Endometrium (tissue), 2 donors: ENCODE data around the gene OR9Q1.
"Not testable (repeated sequence)": the region's sequence is repeated elsewhere in the genome, so short reads cannot be mapped to it uniquely, and the experiment has no call there.

Experiments used
- FAIRE-seq: peaks from 2 replicates; lab custom pipeline; 2012; peaks lifted over from hg19 to GRCh38; lab: Jason Lieb, UNC
- donor health status: control.
- donor health status: control.

OR9Q1 gene, protein sequence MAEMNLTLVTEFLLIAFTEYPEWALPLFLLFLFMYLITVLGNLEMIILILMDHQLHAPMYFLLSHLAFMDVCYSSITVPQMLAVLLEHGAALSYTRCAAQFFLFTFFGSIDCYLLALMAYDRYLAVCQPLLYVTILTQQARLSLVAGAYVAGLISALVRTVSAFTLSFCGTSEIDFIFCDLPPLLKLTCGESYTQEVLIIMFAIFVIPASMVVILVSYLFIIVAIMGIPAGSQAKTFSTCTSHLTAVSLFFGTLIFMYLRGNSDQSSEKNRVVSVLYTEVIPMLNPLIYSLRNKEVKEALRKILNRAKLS

DNA sequence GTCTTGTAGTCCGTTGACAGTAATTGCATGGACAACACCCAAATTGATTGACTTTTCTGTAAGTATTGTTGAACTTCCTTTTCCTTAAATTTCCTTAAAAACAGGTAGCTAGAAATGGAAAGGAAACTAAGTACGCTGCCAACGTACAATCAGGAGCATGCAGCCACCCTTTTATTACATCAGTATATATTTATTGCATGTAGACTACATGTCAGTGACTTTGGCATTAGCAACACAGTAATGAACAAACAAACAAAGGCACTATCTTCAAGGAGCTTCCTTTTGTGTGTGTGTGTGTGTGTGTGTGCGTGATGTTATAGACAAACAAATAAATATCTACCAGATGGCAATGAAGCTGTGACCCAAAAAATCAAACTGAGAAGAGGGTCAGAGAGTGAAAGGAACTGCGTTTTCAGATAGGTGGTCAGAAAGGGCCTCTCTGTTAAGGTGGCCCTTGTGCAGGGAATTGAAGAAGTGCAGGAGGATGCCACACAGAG lies at the start of gene OR9Q1:
OR9Q1 (plus strand) TSS at position 447 of the 497 bp plus-strand sequence. CDS start 155,564 bp downstream, outside the sequence.
- no peak for FAIRE-seq

DNA sequence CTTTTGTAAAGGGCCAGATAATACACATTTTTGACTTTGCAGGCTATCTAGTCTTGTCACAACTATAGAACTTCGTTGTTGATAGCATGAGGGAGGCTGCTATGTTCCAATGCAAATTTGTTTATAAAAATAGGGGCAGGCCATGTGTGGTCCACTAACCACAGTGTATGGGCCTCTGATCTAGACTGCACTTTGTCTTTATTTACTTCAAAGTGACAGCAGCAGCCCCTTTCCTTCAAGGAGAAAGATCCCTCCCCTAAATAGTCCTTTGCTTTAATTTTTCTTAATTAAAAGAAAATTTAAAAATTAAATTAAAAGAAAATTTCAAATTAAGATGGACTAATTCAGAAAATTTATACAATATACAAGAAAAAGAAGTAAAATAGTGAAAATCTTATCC lies 49.5 kb upstream of the OR9Q1 start:
- FAIRE-seq = peak; percentile 21

GRCh38 chr11:57974848-57975601 lies 48.7 kb upstream of the OR9Q1 start:
- no peak for FAIRE-seq

DNA sequence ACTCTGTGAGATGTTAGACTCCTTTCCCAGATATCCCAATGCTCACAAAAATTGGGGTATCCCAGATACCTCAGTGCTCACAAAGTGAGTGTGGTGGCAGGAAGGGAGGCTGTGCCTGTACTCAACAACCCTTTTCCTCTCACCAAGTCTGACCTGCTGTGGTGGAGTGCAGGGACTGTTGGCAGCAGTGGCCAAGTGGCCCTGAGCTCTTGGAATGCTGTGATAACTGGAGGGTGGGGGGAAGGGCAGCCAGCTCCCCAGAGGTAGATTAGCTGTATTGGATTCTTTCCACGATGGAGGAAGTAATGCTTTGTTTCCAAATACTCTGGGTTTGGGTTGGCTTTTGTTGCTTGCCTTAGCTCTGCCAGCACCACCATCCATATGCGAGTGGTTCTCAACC lies 46.0 kb upstream of the OR9Q1 start:
- FAIRE-seq = no peak

DNA sequence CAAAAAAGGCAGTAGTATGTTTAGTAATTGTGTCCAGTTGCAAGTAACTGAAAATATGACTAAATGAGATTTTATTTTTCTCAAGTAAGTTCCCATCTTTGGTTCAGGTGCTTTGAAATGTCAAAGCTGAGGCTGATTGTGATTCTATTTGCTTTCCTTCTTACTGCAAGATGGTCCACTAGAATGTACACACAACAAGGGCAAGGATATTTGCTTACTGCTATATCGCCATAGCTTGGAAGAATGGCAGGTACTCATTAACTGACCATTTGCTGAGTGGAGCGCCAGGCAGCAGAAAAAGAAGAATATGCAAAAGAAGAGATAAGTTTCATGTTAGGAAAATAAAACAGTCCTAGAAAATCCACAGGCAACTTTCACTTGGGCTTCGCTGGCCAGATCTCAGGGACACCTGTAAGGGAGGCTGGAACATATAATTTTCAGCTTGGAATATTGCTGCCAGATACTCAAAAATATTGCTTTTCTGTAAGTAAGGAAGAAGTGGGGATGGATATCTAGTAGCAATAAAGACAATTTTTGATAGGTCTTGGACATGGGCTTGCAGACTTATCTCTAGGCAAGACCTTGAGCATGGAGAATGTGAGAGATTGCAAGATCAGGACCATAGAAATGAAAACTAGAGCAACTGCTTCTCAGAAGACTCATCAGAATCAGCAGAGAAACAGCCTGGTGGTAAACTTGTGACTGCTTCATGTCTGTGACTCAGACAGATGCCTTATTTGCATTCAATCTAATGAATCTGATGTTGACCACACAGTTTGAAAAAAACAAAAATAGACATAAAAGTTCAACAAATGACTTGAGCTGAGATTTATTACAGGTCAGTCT lies 44.8 kb upstream of the OR9Q1 start:
- no peak for FAIRE-seq

GRCh38 chr11:57979532-57980079 lies 44.1 kb upstream of the OR9Q1 start:
- FAIRE-seq = no peak

GRCh38 chr11:57980201-57980600 lies 43.5 kb upstream of the OR9Q1 start:
- no peak for FAIRE-seq

- no peak for FAIRE-seq
Measured at GRCh38 chr11:57981536-57981935, 42.1 kb upstream of the OR9Q1 start.

DNA sequence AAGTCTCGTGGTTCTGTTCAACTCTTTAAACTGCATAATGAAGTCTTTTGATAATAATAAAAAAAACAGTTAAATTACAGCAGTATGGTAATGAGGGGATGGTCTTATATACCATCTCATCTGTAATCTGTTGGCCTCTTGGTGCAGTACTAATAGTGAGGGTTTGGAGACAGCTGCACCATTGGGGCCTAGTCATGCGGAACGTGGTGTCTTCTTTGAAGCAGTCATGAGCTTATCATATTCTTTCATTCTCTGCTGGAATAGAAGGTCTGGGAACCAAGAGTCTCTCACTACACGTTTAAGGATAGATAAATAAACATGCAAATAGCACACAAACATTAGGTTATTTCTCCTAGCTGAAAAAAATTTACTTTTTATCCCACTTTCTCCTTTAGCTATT lies 40.9 kb upstream of the OR9Q1 start:
- no peak for FAIRE-seq

- FAIRE-seq = no peak
Measured at GRCh38 chr11:57983191-57983590, 40.5 kb upstream of the OR9Q1 start.

DNA sequence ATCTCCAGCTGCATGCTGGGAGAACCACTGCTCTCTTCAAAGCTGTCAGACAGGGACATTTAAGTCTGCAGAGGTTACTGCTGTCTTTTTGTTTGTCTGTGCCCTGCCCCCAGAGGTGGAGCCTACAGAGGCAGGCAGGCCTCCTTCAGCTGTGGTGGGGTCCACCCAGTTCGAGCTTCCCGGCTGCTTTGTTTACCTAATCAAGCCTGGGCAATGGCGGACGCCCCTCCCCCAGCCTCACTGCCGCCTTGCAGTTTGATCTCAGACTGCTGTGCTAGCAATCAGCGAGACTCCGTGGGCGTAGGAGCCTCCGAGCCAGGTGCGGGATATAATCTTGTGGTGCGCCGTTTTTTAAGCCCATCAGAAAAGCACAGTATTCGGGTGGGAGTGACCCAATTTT lies 24.2 kb upstream of the OR9Q1 start:
- FAIRE-seq = not testable (repeated sequence)

GRCh38 chr11:58000021-58000420 lies 23.7 kb upstream of the OR9Q1 start:
- not testable (repeated sequence) for FAIRE-seq

GRCh38 chr11:58000699-58001098 lies 23.0 kb upstream of the OR9Q1 start:
- FAIRE-seq = no peak

DNA sequence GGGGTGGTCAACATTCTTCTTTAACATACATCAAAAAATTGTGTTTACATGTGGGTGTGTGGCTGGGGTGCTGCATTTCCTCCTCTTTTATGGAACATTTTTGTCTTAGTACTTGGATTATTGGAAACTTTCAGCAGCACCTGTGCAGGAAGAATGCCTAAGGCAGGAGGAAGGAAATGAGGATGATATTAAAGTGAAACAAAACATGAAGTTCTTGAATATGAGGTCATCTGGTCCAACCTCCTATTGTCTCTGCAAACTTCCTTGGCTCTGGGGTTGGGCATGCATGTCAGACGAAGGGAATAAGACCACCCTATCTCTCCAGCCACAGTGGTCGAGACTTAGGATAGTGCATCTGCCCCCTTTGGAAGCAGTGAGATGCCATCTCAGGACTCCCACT lies 20.6 kb upstream of the OR9Q1 start:
- FAIRE-seq = no peak

DNA sequence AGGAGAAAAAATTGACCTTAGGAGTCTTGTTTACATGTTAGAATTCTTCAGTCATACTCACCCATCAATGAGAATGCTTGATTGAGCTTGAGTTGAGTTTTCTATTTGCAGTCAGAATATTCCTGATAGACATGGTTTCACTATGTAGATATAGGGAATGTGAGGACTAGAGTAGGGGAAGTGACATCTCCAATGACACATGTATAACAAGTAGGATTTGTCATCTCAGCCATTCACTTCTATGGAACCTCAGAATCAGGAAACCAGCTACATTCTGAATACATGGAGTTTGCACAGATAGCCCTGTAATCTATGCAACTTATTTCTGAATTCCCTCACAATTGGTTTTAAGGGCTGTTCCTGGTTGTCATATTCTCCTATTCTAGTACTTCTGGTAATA lies 20.1 kb upstream of the OR9Q1 start:
- FAIRE-seq = no peak

DNA sequence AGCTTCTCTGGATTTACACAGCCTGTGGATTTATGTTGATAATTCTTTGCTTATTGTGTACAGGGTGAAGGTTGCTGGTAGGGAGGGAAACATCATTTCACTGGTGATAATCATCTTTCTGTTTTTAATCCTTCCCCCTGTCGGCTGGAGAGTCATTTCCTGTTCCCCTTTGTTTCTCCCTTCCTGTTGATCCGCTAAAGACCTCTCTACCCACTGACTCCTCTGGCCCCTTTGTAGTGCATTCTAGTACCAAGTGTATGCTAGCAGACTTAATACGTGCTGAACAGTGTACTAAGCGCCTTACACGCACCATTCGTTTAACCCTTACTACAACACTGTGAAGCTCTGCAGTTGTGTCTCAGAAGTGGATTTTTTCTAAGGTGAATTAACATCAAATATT lies 19.0 kb upstream of the OR9Q1 start:
- FAIRE-seq = no peak

GRCh38 chr11:58006940-58007339 lies 16.7 kb upstream of the OR9Q1 start:
- FAIRE-seq = no peak

DNA sequence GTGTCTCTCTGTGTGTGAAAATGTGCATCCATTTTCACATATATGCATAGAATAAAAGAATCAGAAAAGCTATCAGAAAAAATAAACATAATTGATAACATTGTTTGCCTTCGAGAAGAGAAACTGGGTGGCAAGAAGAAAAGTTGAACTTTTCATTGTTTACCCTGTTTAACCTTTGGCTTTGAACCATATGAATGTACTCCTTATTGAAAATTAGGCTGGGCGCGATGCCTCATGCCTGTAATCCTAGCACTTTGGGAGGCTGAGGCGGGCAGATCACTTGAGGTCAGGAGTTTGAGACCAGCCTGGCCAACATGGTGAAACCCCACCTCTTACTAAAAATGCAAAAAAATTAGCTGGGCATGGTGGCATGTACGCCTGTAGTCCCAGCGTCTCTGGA lies 11.9 kb upstream of the OR9Q1 start:
- no peak for FAIRE-seq

DNA sequence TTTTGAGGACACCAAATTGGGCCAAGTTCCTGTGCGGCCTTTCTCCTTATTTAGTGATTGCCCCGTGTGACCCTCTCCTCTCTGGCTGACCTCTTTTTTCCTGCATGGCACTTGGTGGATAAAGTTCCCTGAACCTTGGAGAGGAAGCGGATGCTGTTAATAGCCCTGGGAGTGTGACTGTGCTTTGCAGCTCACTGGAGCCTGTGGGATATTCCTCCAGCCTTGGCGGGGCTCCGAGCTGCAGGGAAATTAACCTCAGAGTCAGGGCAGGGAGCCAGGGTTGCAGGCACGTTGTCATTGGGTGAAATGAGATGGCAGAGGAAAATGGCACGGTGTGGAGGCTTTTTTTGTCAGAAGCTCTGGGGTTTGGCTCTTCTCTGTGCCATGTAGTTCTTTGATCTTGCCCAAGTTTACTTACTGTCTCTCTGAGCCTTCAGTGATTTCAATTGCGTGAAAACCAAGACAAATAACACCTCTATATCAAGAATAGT lies 965 bp downstream of the OR9Q1 start:
- no peak for FAIRE-seq

GRCh38 chr11:58027341-58027740 lies 3.7 kb downstream of the OR9Q1 start:
- FAIRE-seq = no peak

DNA sequence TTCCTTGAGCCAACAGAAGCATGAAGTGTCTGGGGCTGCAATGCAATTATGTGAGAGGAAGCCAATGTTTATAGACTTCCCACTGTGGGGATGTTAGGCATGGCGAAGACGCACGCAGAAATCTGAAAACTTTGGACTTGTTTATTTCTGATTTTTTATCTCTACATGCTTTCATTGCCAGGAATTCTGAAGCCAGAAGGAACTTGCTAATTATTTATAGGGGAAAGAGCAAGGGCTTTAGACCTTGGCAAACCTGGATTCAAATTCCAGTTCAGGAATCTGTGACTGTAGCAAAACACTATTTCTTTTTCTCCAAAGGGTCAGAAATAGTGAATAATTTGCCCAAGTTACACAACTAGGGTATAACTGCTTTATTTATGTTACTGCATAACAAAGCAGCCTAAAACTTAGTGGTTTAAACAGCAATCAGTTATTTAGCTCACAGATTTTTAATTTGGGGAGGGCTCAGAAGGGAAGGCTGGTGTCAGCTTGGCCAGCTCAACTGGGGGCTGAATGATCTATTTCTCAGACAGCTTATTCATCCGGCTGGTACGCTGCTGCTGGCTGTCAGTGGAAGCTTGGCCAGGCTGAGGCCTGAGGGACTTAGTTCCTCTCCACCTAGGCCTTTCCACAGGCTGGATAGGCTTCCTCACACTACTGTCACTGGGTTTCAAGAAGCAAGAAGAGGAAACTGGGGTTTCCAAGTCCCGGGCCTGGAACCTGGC lies 5.2 kb downstream of the OR9Q1 start:
- no peak for FAIRE-seq
